Right lobe of liver (tissue), 6 donors: ENCODE results near the gene C19orf18. TPM values are rescaled to one million over a fixed set of nuclear protein-coding genes. Genes with fewer than 3 reads are reported as not detected.
A peak's percentile ranks its signal among the peaks of the same experiment; 100 is the strongest.

Experiments
- ATAC-seq, 4 donors: fragments of 200-7000 bp; cut with Tn5 transposase; one replicate each; pipeline ENCODE4 v1.9.1; 2020; ENCODE audit warnings: mild to moderate bottlenecking in 4 of 4, moderate library complexity in 4 of 4
- DNase-seq, 3 donors: peaks; one replicate each; pipeline ENCODE4 v3.0.0-alpha.2; 2020
- H3K27ac ChIP-seq, 3 donors: fragments of 200-600 bp; one replicate each; pipeline ENCODE4 v1.8.0; 2022
- H3K27me3 ChIP-seq, 2 donors: fragments of 200-600 bp; one replicate each; pipeline ENCODE4 v1.8.0; 2022
- H3K36me3 ChIP-seq, 4 donors: fragments of 200-600 bp; sonication (generic) in 1 of 4; one replicate each; pipeline versions ENCODE4 v1.5.1 to v1.8.0; 2017 to 2022; ENCODE audit warnings: control low read depth in 1 of 4
- H3K4me1 ChIP-seq, 4 donors: fragments of 200-600 bp; sonication (generic) in 1 of 4; one replicate each; pipeline versions ENCODE4 v1.5.1 to v1.8.0; 2017 to 2022; ENCODE audit warnings: control low read depth in 1 of 4
- H3K4me3 ChIP-seq, 3 donors: fragments of 200-600 bp; one replicate each; pipeline ENCODE4 v1.8.0; 2022
- H3K9me3 ChIP-seq, 4 donors: fragments of 200-600 bp; sonication (generic) in 1 of 4; one replicate each; pipeline versions ENCODE4 v1.5.1 to v1.8.0; 2017 to 2022; ENCODE audit warnings: control low read depth in 1 of 4
- POLR2A ChIP-seq: fragments of 450-650 bp; IDR thresholded peaks from one replicate; pipeline ENCODE4 v1.6.1; 2017; ENCODE audit warnings: antibody characterized with exemption, mild to moderate bottlenecking
- WGBS: methylation state at CpG from one replicate; pipeline ENCODE4 v1.1.6; 2018; ENCODE audit warnings: low coverage, low lambda C conversion rate; ENCODE audit not compliant: insufficient coverage; ENCODE audit errors: missing lambda C conversion rate; 5-methylcytosine and 5-hydroxymethylcytosine counted together
- intact Hi-C, 2 donors: fragments of 100-400 bp; cut with DNase I; formaldehyde crosslinking; loops; one replicate each; pipeline versions ENCODE4 v1.11.2 to v1.14.1; 2022
- long read RNA-seq: library from polyadenylated mRNA; unstranded; transcript quantifications from one replicate; pipeline ENCODE4 v2.0.0, GENCODE V29; 2019
- total RNA-seq, 6 experiments: library from RNA; depleted of rRNA in 2 of 6; stranded (reverse); fragments of >200 nt in 2 of 6; fragmentation: NEBNext Ultra II Directional in 3 of 6; extraction: Animal tissue kit (Norgen Biotek cat#: 25700) in 3 of 6; gene quantifications; one replicate each; pipeline versions ENCODE4 v1.1.0 to v1.2.4, GENCODE V29; 2016 to 2023
- TF ChIP-seq, protein P1 (sequence below), 4 donors: fragments of 200-600 bp in 3 of 4; fragments of 450-650 bp in 1 of 4; IDR thresholded peaks; one replicate each; pipeline versions ENCODE4 v1.5.1 to v1.8.0; 2016 to 2022; ENCODE audit warnings: antibody characterized with exemption in 4 of 4, mild to moderate bottlenecking in 2 of 4
- donor health status: DM: no; HTN: yes; CAD: no.
- donor health status: DM: no; HTN: no; CAD: no.
- donor health status: DM: no; HTN: no; CAD: no.
- donor health status: DM: no; HTN: yes; CAD: no.
- donor health status: DM: no; HTN: yes; CAD: no.

C19orf18 gene
- total RNA-seq: under 1 TPM in 3 of 6 experiments, not detected in 3; 0.24 to 0.88 (median 0.39) TPM
- long read RNA-seq: 0 reads

GRCh38 chr19:57974434-57974833 lies at the start of gene C19orf18:
Gene C19orf18 (minus strand): TSS chr19:57974534. CDS start chr19:57974432, 102 bp downstream.
- DNase-seq: no peak
- H3K27me3 ChIP-seq: no peaks in the 10 kb centered on the region
- WGBS: 85% methylated on average over 2 of the region's 4 CpGs
- intact Hi-C loops: no loop called here
- H3K4me1 ChIP-seq: no peaks in the 10 kb centered on the region
- no peak for ATAC-seq
- peaks cover 0 to 15% (median 4%) of the 10 kb centered on the region in 4 donors for H3K36me3 ChIP-seq
- TF ChIP-seq, protein P1, sequence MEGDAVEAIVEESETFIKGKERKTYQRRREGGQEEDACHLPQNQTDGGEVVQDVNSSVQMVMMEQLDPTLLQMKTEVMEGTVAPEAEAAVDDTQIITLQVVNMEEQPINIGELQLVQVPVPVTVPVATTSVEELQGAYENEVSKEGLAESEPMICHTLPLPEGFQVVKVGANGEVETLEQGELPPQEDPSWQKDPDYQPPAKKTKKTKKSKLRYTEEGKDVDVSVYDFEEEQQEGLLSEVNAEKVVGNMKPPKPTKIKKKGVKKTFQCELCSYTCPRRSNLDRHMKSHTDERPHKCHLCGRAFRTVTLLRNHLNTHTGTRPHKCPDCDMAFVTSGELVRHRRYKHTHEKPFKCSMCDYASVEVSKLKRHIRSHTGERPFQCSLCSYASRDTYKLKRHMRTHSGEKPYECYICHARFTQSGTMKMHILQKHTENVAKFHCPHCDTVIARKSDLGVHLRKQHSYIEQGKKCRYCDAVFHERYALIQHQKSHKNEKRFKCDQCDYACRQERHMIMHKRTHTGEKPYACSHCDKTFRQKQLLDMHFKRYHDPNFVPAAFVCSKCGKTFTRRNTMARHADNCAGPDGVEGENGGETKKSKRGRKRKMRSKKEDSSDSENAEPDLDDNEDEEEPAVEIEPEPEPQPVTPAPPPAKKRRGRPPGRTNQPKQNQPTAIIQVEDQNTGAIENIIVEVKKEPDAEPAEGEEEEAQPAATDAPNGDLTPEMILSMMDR (IDR thresholded peaks at IDR 0.05): no peak
- no peak for TF ChIP-seq POLR2A
- peaks cover 9 to 60% (median 35%) of the 10 kb centered on the region in 4 donors for H3K9me3 ChIP-seq
- H3K4me3 ChIP-seq: no peak within 1 kb of the TSS
- no peak within 1 kb of the TSS for H3K27ac ChIP-seq

DNA sequence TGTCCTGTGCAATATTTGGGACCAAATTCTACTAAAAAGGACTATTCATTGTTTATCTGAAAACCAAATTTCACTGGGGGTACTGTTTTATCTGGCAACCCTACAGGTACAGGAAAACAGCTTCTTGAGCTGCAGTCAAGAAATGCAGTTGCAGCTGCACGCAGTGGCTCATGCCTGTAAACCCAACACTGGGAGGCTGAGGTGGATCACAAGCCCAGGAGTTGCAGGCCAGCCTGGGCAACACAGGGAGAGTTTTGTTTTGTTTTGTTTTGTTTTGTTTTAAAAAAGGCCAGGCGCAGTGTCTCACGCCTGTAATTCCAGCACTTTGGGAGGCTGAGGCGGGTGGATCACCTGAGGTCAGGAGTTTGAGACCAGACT lies 47.9 kb upstream of the C19orf18 start:
- Histone ChIP-seq H3K36me3 (no peaks in the 10 kb centered on the region), H3K27ac (no peak overlapping the region), H3K4me1 (no peaks in the 10 kb centered on the region), H3K9me3 (no peaks in the 10 kb centered on the region), H3K27me3 (no peaks in the 10 kb centered on the region), H3K4me3 (no peak overlapping the region)
- DNase-seq (no peak), ATAC-seq (no peak)
- intact Hi-C loops: loop anchor here in 1 of 2 donors (5.0 kb wide), 1 partner anchor 135 kb away; no protein-coding TSS in a partner anchor
- TF ChIP-seq POLR2A: no peak
- TF ChIP-seq, protein P1 (IDR thresholded peaks at IDR 0.05): no peak
- WGBS: 48% methylated on average over 4 of the region's 4 CpGs

DNA sequence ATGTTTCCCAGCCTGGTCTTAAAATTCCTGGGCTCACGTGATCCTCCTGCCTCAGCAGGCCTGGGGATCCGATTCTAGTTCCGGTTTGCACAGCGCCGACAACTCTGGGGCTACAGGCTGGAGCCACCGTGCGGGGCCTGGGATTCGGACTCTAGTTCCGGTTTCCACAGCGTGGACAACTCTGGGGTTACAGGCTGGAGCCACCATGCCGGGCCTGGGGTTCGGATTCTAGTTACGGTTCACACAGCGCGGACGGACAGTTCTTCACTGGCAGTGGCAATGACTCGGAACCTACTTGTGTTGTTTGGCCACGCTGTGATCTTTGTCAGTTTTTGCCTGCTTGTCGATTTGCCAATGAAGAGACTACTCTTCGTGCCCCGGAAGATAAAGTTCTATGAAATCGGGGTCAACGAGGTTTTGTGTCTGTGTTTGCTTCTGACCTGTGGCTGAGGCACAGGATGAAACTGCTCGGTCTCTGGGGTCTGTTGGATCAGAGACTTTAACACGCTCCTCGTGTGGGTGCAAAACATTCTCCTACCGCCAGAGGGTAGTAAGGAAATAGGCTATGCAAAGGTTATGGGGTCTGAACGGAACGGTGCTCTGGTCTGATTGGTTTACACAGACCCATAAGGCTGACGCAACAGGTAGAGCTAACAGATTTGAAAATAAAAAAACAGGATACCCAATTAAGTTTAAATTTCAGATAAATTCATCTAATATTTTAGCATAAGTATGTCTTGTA lies 47.4 kb upstream of the C19orf18 start:
- Histone ChIP-seq H3K4me1 (no peaks in the 10 kb centered on the region), H3K9me3 (no peaks in the 10 kb centered on the region), H3K27me3 (no peaks in the 10 kb centered on the region), H3K27ac (no peak overlapping the region), H3K4me3 (no peak overlapping the region), H3K36me3 (no peaks in the 10 kb centered on the region)
- TF ChIP-seq, protein P1 (IDR thresholded peaks at IDR 0.05): peak; percentile 37 to 47 (median 40)
- no peak for TF ChIP-seq POLR2A
- DNase-seq (no peak), ATAC-seq (peak; percentile 75 to 81 (median 78))
- 8% methylated on average over 14 of the region's 30 CpGs for WGBS
- intact Hi-C loops: loop anchor here in 1 of 2 donors (5.0 kb wide), 1 partner anchor 136 kb away; no protein-coding TSS in a partner anchor

DNA sequence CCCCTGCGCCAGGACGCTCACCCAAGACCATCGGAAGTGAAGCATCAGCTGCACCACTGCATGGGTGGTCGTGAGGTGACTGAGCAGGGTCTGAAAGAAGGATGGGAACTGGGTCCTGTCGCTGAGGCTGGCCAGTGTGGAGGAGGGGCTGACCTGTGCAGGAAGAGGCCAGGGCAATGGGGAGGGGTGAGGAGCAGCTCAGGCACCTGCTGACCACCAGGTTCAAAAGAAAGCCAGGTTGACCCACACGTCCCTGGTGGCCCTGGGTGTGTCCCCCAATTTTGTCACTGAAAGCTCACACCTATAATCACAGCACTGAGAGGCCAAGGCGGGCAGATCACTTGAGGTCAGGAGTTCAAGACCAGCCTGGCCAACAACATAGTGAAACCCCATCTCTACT lies 45.8 kb upstream of the C19orf18 start:
- Histone ChIP-seq H3K4me1 (no peaks in the 10 kb centered on the region), H3K36me3 (no peaks in the 10 kb centered on the region), H3K27ac (no peak overlapping the region), H3K4me3 (no peak overlapping the region), H3K9me3 (no peaks in the 10 kb centered on the region), H3K27me3 (no peaks in the 10 kb centered on the region)
- DNase-seq (no peak), ATAC-seq (no peak)
- TF ChIP-seq POLR2A: no peak
- TF ChIP-seq, protein P1 (IDR thresholded peaks at IDR 0.05): no peak
- intact Hi-C loops: loop anchor here in 1 of 2 donors (5.0 kb wide), 1 partner anchor 137 kb away; no protein-coding TSS in a partner anchor
- 40% methylated on average over 1 of the region's 7 CpGs for WGBS
